HCT116 (cell line): ENCODE results near the gene PPP1R1A. TPM values are rescaled to one million over a fixed set of nuclear protein-coding genes. Genes with fewer than 3 reads are reported as not detected.

Source experiments
- ATAC-seq: fragments of 200-7000 bp; cut with Tn5 transposase; 2 replicates; pipeline ENCODE4 v1.9.1; 2020; ENCODE audit warnings: mild to moderate bottlenecking, moderate library complexity
- BruUV-seq: library from RNA; stranded (reverse); fragments of 400-500 nt; replicated peaks from 2 replicates; lab custom pipeline; 2021; lab: Mats Ljungman, UMichigan
- CTCF ChIA-PET: fragments of 300-600 bp; sonication (Branson Sonifier 250); formaldehyde crosslinking; loops from one replicate; lab custom pipeline; 2021; ENCODE audit warnings: antibody characterized with exemption; lab: Charles Lee
- POLR2A ChIA-PET: fragments of 300-600, 350-600 bp; sonication (Branson Sonifier 250); formaldehyde crosslinking; loops from one replicate; lab custom pipeline; 2021; ENCODE audit warnings: antibody characterized with exemption; lab: Charles Lee
- RAD21 ChIA-PET, 2 experiments: fragments of 300-600 bp; sonication (Branson Sonifier 250); formaldehyde crosslinking; loops; one replicate each; lab custom pipeline; 2023; ENCODE audit warnings: low total read pairs in 2 of 2; ENCODE audit not compliant: uncharacterized antibody in 2 of 2, unreplicated experiment in 2 of 2, low non-redundant PET in 1 of 2; lab: Charles Lee
- DNase-seq: peaks from one replicate; pipeline ENCODE4 v3.0.0-alpha.2; 2010; ENCODE audit warnings: low read depth, low spot score
- H2AFZ ChIP-seq: fragments of 200-600 bp; shearing (Covaris generic), sonication (generic); 2 replicates; pipeline ENCODE4 v1.6.1; 2017; ENCODE audit warnings: low read depth, mixed run types, mixed read lengths, antibody characterized with exemption, low read length; ENCODE audit not compliant: poor library complexity, severe bottlenecking
- H3K27ac ChIP-seq: 2 replicates; pipeline ENCODE4 v1.5.1; 2012; ENCODE audit warnings: low read depth, low read length
- H3K27me3 ChIP-seq: fragments of 200-600 bp; sonication (generic); 2 replicates; pipeline ENCODE4 v1.6.1; 2016; ENCODE audit warnings: mixed run types, low read length, mixed read lengths; ENCODE audit not compliant: insufficient read depth
- H3K36me3 ChIP-seq, 2 experiments: fragments of 200-500 bp in 1 of 2; fragments of 200-600 bp in 1 of 2; sonication (Bioruptor generic) in 1 of 2; sonication (generic) in 1 of 2; 2 replicates each; pipeline versions ENCODE4 v1.5.1 to v1.6.1; 2014 to 2016; ENCODE audit warnings: low read length in 2 of 2, inconsistent platforms in 1 of 2, mixed read lengths in 1 of 2, mixed run types in 1 of 2; ENCODE audit not compliant: insufficient read depth in 2 of 2, control insufficient read depth in 1 of 2
- H3K4me1 ChIP-seq, 2 experiments: fragments of 200-600 bp in 1 of 2; sonication (generic) in 1 of 2; 2 replicates each; pipeline versions ENCODE4 v1.5.1 to v1.6.1; 2012 to 2017; ENCODE audit warnings: low read length in 2 of 2, inconsistent platforms in 1 of 2, mild to moderate bottlenecking in 1 of 2, mixed read lengths in 1 of 2, mixed run types in 1 of 2, moderate library complexity in 1 of 2; ENCODE audit not compliant: insufficient read depth in 2 of 2, control insufficient read depth in 1 of 2
- H3K4me2 ChIP-seq: fragments of 200-600 bp; sonication (generic); 2 replicates; pipeline ENCODE4 v1.6.1; 2017; ENCODE audit warnings: mixed run types, low read length, mixed read lengths
- H3K4me3 ChIP-seq, 2 experiments: fragments of 200-600 bp in 1 of 2; sonication (generic) in 1 of 2; replicated peaks in 1 of 2; 2 replicates each; pipeline ENCODE4 v1.5.1; 2011 to 2016; ENCODE audit warnings: low read length in 2 of 2, control low read depth in 1 of 2, low read depth in 1 of 2, mild to moderate bottlenecking in 1 of 2, mixed read lengths in 1 of 2, mixed run types in 1 of 2
- H3K79me2 ChIP-seq: fragments of 200-600 bp; sonication (generic); 2 replicates; pipeline ENCODE4 v1.6.1; 2017; ENCODE audit warnings: mild to moderate bottlenecking, mixed run types, low read length, moderate library complexity, mixed read lengths; ENCODE audit not compliant: insufficient read depth
- H3K9ac ChIP-seq: fragments of 200-600 bp; sonication (generic); 2 replicates; pipeline ENCODE4 v1.6.1; 2016; ENCODE audit warnings: low read length, mixed read lengths
- H3K9me2 ChIP-seq: fragments of 200-600 bp; sonication (generic), shearing (Covaris generic); 2 replicates; pipeline ENCODE4 v1.6.1; 2017; ENCODE audit warnings: mixed run types, mild to moderate bottlenecking, moderate library complexity; ENCODE audit not compliant: insufficient read depth
- H3K9me3 ChIP-seq, 2 experiments: fragments of 200-500 bp in 1 of 2; fragments of 200-600 bp in 1 of 2; sonication (Bioruptor generic) in 1 of 2; sonication (generic) in 1 of 2; 2 replicates each; pipeline ENCODE4 v1.6.1; 2014 to 2017; ENCODE audit warnings: low read length in 2 of 2, mixed read lengths in 2 of 2, inconsistent platforms in 1 of 2, low read depth in 1 of 2, mild to moderate bottlenecking in 1 of 2, mixed run types in 1 of 2, moderate library complexity in 1 of 2; ENCODE audit not compliant: control insufficient read depth in 1 of 2, insufficient read depth in 1 of 2
- H4K20me1 ChIP-seq: fragments of 200-600 bp; sonication (generic), shearing (Covaris generic); 2 replicates; pipeline ENCODE4 v1.6.1; 2017; ENCODE audit warnings: mixed run types, mild to moderate bottlenecking, moderate library complexity; ENCODE audit not compliant: insufficient read depth
- ATF3 ChIP-seq: IDR thresholded peaks from 2 replicates; pipeline ENCODE4 v1.6.1; 2012
- CBX3 ChIP-seq: IDR thresholded peaks from 2 replicates; pipeline ENCODE4 v1.6.1; 2012; ENCODE audit warnings: low read depth
- CEBPB ChIP-seq: IDR thresholded peaks from 2 replicates; pipeline ENCODE4 v1.6.1; 2012; ENCODE audit warnings: low read depth
- CTCF ChIP-seq, 3 experiments: fragments of 200-600 bp in 1 of 3; sonication (generic) in 1 of 3; IDR thresholded peaks in 2 of 3; conservative IDR thresholded peaks in 1 of 3; 2 replicates each; pipeline ENCODE4 v1.5.1; 2012 to 2017; ENCODE audit warnings: low read depth in 2 of 3, low read length in 2 of 3, antibody characterized with exemption in 1 of 3, borderline replicate concordance in 1 of 3, control low read depth in 1 of 3, mild to moderate bottlenecking in 1 of 3, mixed read lengths in 1 of 3, mixed run types in 1 of 3, moderate library complexity in 1 of 3; ENCODE audit not compliant: insufficient read depth in 1 of 3
- EGR1 ChIP-seq: IDR thresholded peaks from 2 replicates; pipeline ENCODE4 v1.6.1; 2012; ENCODE audit warnings: low read depth
- EZH2 ChIP-seq: fragments of 200-600 bp; sonication (generic); IDR thresholded peaks from 2 replicates; pipeline ENCODE4 v1.6.1; 2017; ENCODE audit warnings: antibody characterized with exemption, mixed run types
- EZH2phosphoT487 ChIP-seq: fragments of 200-600 bp; IDR thresholded peaks from 2 replicates; pipeline ENCODE4 v1.6.1; 2018; ENCODE audit warnings: antibody characterized with exemption, borderline replicate concordance
- FOSL1 ChIP-seq: IDR thresholded peaks from 2 replicates; pipeline ENCODE4 v1.6.1; 2012; ENCODE audit warnings: low read depth
- JUND ChIP-seq: IDR thresholded peaks from 2 replicates; pipeline ENCODE4 v1.6.1; 2012
- MAX ChIP-seq: IDR thresholded peaks from 2 replicates; pipeline ENCODE4 v1.6.1; 2012
- POLR2A ChIP-seq: IDR thresholded peaks from 2 replicates; pipeline ENCODE4 v1.7.0; 2011; ENCODE audit warnings: borderline replicate concordance; ENCODE audit not compliant: insufficient read depth, insufficient read length; ENCODE audit errors: extremely low read depth
- REST ChIP-seq: IDR thresholded peaks from 2 replicates; pipeline ENCODE4 v1.6.1; 2012; ENCODE audit warnings: low read depth
- SP1 ChIP-seq: IDR thresholded peaks from 2 replicates; pipeline ENCODE4 v1.6.1; 2012; ENCODE audit warnings: low read depth
- ZBTB33 ChIP-seq: IDR thresholded peaks from 2 replicates; pipeline ENCODE4 v1.6.1; 2011; ENCODE audit warnings: mild to moderate bottlenecking, low read length, moderate library complexity; ENCODE audit not compliant: insufficient replicate concordance; ENCODE audit errors: extremely low read depth
- ZFX ChIP-seq: fragments of 450-650 bp; IDR thresholded peaks from 2 replicates; pipeline ENCODE4 v1.6.1; 2017
- intact Hi-C: fragments of 100-400 bp; cut with micrococcal nuclease; formaldehyde crosslinking; loops from 2 replicates; pipeline ENCODE4 v1.10.0; 2022
- total RNA-seq: library from RNA; stranded (reverse); gene quantifications from one replicate; pipeline ENCODE4 v1.2.1, GENCODE V29; 2021; ENCODE audit not compliant: unreplicated experiment

PPP1R1A gene
- total RNA-seq, 1 experiment from 2014 or later, result 0.61 TPM

GRCh38 chr12:54593135-54593534 is 4.7 kb upstream of the PPP1R1A start:
- Histone ChIP-seq H3K27ac (no peak overlapping the region), H2AFZ (no peak overlapping the region), H3K9ac (no peak overlapping the region), H3K79me2 (no peaks in the 10 kb centered on the region), H3K27me3 (peaks cover 5% of the 10 kb centered on the region; the same call in 1 of the 2 replicates), H3K9me2 (no peaks in the 10 kb centered on the region), H3K36me3 (no peaks in the 10 kb centered on the region), H3K9me3 (no peaks in the 10 kb centered on the region), H4K20me1 (no peaks in the 10 kb centered on the region), H3K4me3 (no peak overlapping the region), H3K4me2 (no peak overlapping the region), H3K4me1 (peaks cover 0 to under 1% of the 10 kb centered on the region in 2 experiments; a peak in 1 of 4 replicates)
- DNase-seq, result no peak
- no peak for ATAC-seq
- ChIA-PET CTCF (interaction anchor here (0.8 to 1.1 kb wide), 3 partner anchors 13 to 475 kb away, joined by 3 read pairs; no protein-coding TSS in a partner anchor), POLR2A (no interaction called here), RAD21 (no interaction called here)
- intact Hi-C loops, result no loop called here
- TF ChIP-seq CTCF (IDR thresholded peaks at IDR 0.05 in 2 of 3, conservative IDR thresholded peaks at IDR 0.05 in 1 of 3; ENCODE audit: borderline replicate concordance in 1 of 3, insufficient read depth in 1 of 3, low read depth in 2 of 3, low read length in 2 of 3) (no peak), CBX3 (no peak), CEBPB (no peak), POLR2A (no peak), MAX (no peak), ZFX (no peak), SP1 (no peak), EZH2phosphoT487 (no peak), REST (no peak), FOSL1 (no peak), ZBTB33 (no peak), ATF3 (no peak), EGR1 (no peak), EZH2 (no peak), JUND (no peak)
- BruUV-seq, result no TSS peak
